HFF-Myc (cell line): ENCODE measurements around the gene SPTSSB.

Experiments used
- DNase-seq: peaks from one replicate; pipeline ENCODE4 v3.0.0-alpha.2; 2011; ENCODE audit warnings: low read depth; ENCODE audit errors: extremely low read depth
- H3K4me3 ChIP-seq: replicated peaks from 2 replicates; pipeline ENCODE4 v1.5.1; 2011; ENCODE audit warnings: low read depth, mild to moderate bottlenecking, control low read depth, low read length
- CTCF ChIP-seq: IDR thresholded peaks from 2 replicates; pipeline ENCODE4 v1.5.1; 2012; ENCODE audit warnings: mild to moderate bottlenecking, low read depth, low read length, control low read depth; ENCODE audit errors: missing control alignments

Gene SPTSSB

GRCh38 chr3:161393310-161393709 is 22.0 kb upstream of the SPTSSB start:
- DNase-seq, result no peak
- no peak for TF ChIP-seq CTCF
- H3K4me3 ChIP-seq, result no peak overlapping the region

- no peak for TF ChIP-seq CTCF
- H3K4me3 ChIP-seq, result no peak overlapping the region
- no peak for DNase-seq
Measured at GRCh38 chr3:161392853-161393252, 21.5 kb upstream of the SPTSSB start.

DNA sequence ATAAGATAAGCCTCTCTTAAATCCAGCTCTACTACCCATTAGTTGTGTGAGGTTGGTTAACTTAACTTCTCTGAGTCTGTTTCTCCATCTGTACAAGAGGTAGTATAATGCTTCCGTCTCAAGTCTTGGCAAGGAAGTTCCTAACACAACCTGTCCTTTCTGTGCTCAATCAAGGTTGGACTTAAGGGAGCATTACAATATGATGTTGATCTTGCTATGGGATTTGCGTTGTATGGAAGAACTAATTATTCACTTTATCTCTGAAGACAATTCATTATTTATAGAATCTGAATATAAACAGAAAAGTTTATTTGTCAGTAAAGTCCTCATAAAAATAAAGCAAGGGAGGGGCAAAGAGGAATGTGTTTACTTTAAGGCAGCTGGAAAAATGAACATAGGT is 18.9 kb upstream of the SPTSSB start:
- no peak for TF ChIP-seq CTCF
- H3K4me3 ChIP-seq, result no peak overlapping the region
- DNase-seq, result no peak

- H3K4me3 ChIP-seq, result no peak overlapping the region
- no peak for TF ChIP-seq CTCF
- DNase-seq, result no peak
Measured at GRCh38 chr3:161389445-161390035, 18.2 kb upstream of the SPTSSB start.

DNA sequence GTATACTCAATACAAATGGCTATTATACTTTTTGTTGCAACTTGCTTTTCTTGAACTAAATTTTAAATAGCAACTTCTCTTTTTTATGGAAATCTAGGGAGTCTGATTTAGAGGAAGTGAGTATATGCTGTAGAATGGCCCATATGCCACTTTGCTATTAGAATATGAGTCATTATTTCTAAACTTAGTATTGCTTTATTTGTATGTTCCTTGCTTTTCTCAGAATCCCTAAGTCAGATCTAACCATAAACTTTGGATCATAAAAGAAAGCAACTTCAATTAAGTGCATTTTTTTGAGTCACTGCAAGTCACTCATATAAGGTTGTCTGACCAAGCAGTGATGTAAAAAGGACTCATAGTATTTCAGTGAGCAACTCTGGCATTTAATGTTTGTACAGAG is 17.5 kb upstream of the SPTSSB start:
- TF ChIP-seq CTCF, result no peak
- no peak for DNase-seq
- H3K4me3 ChIP-seq, result no peak overlapping the region

DNA sequence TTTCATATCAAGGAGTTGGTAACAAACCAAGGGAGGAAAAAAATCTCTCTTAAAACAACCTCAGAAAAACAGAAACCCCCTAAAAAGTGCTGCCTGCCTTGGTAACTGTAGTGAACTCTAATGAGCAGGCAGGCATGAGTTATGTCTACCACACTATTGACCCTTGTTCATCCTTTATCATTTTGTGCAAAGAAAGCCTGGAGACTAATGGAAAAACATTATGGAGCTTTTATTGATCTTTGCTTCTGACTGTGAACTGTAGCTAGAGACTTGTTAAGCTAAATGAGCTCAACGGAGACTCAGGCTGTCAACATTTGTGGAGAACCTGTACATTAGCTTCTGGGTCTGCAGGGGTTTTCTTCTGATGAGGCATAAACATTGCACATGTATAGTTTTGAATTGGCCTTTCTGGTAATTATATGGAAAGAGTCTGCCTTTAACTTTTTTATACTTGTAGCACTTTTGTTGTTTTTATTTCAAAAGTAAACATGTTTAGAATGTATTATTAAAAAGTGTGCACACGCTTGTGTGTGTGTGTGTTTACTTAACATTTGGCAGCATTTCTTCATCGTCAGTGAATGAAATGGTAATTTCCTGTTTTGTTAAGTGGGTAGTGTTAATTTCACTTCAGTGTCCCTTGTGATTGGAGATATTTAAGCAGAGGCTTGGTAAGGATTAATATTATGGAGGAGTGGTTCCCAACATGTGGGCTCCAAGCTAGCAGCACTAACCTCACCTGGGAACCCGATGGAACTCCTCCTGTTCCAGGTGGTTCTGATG is 15.9 kb upstream of the SPTSSB start:
- no peak for DNase-seq
- TF ChIP-seq CTCF, result no peak
- no peak overlapping the region for H3K4me3 ChIP-seq
